Stimulated activated CD4-positive, alpha-beta T cell treated with anti-CD3 and anti-CD28 coated beads, Interleukin-1b, Interleukin-23, amount 100 ng/mL, for 4 hours (primary cell): ENCODE data around the gene RMDN2.

Source experiments
- DNase-seq, 2 donors: peaks; one replicate each; pipeline ENCODE4 v3.0.0-alpha.2; 2020; ENCODE audit warnings: low read depth in 2 of 2

RMDN2 gene

GRCh38 chr2:38039121-38039910 is 114.2 kb downstream of the RMDN2 start:
- no peak for DNase-seq

GRCh38 chr2:38045811-38046210 is 120.7 kb downstream of the RMDN2 start:
- DNase-seq: no peak

- DNase-seq: no peak
Observed at GRCh38 chr2:38056216-38056615, 131.1 kb downstream of the RMDN2 start.

GRCh38 chr2:38057651-38058410 is 132.7 kb downstream of the RMDN2 start:
- DNase-seq: no peak

- no peak for DNase-seq
Observed at GRCh38 chr2:38060236-38061018, 135.3 kb downstream of the RMDN2 start.

GRCh38 chr2:38064801-38065501 is 139.9 kb downstream of the RMDN2 start:
- no peak for DNase-seq

- no peak for DNase-seq
Observed at GRCh38 chr2:38065502-38066135, 140.5 kb downstream of the RMDN2 start.

- no peak for DNase-seq
Observed at GRCh38 chr2:38066421-38067115, 141.5 kb downstream of the RMDN2 start.
